Measurements from ENCODE around the gene MAX.
A peak's percentile ranks its signal among the peaks of the same experiment; 100 is the strongest.

Gene MAX, protein sequence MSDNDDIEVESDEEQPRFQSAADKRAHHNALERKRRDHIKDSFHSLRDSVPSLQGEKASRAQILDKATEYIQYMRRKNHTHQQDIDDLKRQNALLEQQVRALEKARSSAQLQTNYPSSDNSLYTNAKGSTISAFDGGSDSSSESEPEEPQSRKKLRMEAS

GRCh38 chr14:65102441-65103149 lies at the start of gene MAX:
Gene MAX, minus strand, starts transcription at chr14:65102517. Its CDS starts 178 bp downstream, at chr14:65102339.
- DNase-seq (ENCODE audit: low read depth), result peak; percentile 96
- peak within 1 kb of the TSS; percentile 94 for H3K4me3 ChIP-seq (ENCODE audit: control insufficient read depth, low read depth, low read length)
- TF ChIP-seq, protein P1, sequence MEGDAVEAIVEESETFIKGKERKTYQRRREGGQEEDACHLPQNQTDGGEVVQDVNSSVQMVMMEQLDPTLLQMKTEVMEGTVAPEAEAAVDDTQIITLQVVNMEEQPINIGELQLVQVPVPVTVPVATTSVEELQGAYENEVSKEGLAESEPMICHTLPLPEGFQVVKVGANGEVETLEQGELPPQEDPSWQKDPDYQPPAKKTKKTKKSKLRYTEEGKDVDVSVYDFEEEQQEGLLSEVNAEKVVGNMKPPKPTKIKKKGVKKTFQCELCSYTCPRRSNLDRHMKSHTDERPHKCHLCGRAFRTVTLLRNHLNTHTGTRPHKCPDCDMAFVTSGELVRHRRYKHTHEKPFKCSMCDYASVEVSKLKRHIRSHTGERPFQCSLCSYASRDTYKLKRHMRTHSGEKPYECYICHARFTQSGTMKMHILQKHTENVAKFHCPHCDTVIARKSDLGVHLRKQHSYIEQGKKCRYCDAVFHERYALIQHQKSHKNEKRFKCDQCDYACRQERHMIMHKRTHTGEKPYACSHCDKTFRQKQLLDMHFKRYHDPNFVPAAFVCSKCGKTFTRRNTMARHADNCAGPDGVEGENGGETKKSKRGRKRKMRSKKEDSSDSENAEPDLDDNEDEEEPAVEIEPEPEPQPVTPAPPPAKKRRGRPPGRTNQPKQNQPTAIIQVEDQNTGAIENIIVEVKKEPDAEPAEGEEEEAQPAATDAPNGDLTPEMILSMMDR (IDR thresholded peaks at IDR 0.05; ENCODE audit: control insufficient read depth, insufficient read depth, low read depth, low read length, missing control alignments), result no peak

GRCh38 chr14:65151609-65151956 lies 49.3 kb upstream of the MAX start:
- H3K4me3 ChIP-seq (ENCODE audit: control insufficient read depth, low read depth, low read length), result no peak overlapping the region
- TF ChIP-seq, protein P1 (IDR thresholded peaks at IDR 0.05; ENCODE audit: control insufficient read depth, insufficient read depth, low read depth, low read length, missing control alignments), result no peak
- DNase-seq (ENCODE audit: low read depth), result no peak

- TF ChIP-seq, protein P1 (IDR thresholded peaks at IDR 0.05; ENCODE audit: control insufficient read depth, insufficient read depth, low read depth, low read length, missing control alignments), result no peak
- no peak overlapping the region for H3K4me3 ChIP-seq (ENCODE audit: control insufficient read depth, low read depth, low read length)
- DNase-seq (ENCODE audit: low read depth), result no peak
Measured at GRCh38 chr14:65150898-65151608, 48.7 kb upstream of the MAX start.

- no peak for DNase-seq (ENCODE audit: low read depth)
- TF ChIP-seq, protein P1 (IDR thresholded peaks at IDR 0.05; ENCODE audit: control insufficient read depth, insufficient read depth, low read depth, low read length, missing control alignments), result no peak
- no peak overlapping the region for H3K4me3 ChIP-seq (ENCODE audit: control insufficient read depth, low read depth, low read length)
Measured at GRCh38 chr14:65149116-65149515, 46.8 kb upstream of the MAX start.

- DNase-seq (ENCODE audit: low read depth), result no peak
- no peak overlapping the region for H3K4me3 ChIP-seq (ENCODE audit: control insufficient read depth, low read depth, low read length)
- TF ChIP-seq, protein P1 (IDR thresholded peaks at IDR 0.05; ENCODE audit: control insufficient read depth, insufficient read depth, low read depth, low read length, missing control alignments), result no peak
Measured at GRCh38 chr14:65144170-65144569, 41.9 kb upstream of the MAX start.

- TF ChIP-seq, protein P1 (IDR thresholded peaks at IDR 0.05; ENCODE audit: control insufficient read depth, insufficient read depth, low read depth, low read length, missing control alignments), result no peak
- no peak for DNase-seq (ENCODE audit: low read depth)
- no peak overlapping the region for H3K4me3 ChIP-seq (ENCODE audit: control insufficient read depth, low read depth, low read length)
Measured at GRCh38 chr14:65142914-65143625, 40.8 kb upstream of the MAX start.

All from AG09309 (cell line).